Peyer's patch (tissue), 4 donors: ENCODE results near the gene LAPTM5. TPM values are rescaled to one million over a fixed set of nuclear protein-coding genes. Genes with fewer than 3 reads are reported as not detected.
A peak's percentile ranks its signal among the peaks of the same experiment; 100 is the strongest.

Experiments used
- DNase-seq, 3 donors: peaks; one replicate each; pipeline ENCODE4 v3.0.0-alpha.2; 2017 to 2019
- H3K27ac ChIP-seq, 4 donors: fragments of 200-600 bp; sonication (generic); one replicate each; pipeline ENCODE4 v1.5.1; 2016 to 2019
- H3K27me3 ChIP-seq, 2 donors: fragments of 200-600 bp; sonication (generic); one replicate each; pipeline ENCODE4 v1.5.1; 2019
- H3K36me3 ChIP-seq, 3 donors: fragments of 200-600 bp; sonication (generic); one replicate each; pipeline ENCODE4 v1.5.1; 2016 to 2019
- H3K4me1 ChIP-seq, 4 donors: fragments of 200-600 bp; sonication (generic); one replicate each; pipeline ENCODE4 v1.5.1; 2016 to 2019
- H3K4me3 ChIP-seq, 4 donors: fragments of 200-600 bp; sonication (generic); 1 replicate in 3 of 4; 2 replicates in 1 of 4; pipeline ENCODE4 v1.5.1; 2016 to 2019; ENCODE audit warnings: mild to moderate bottlenecking in 1 of 4
- H3K9me3 ChIP-seq, 4 donors: fragments of 200-600 bp; sonication (generic); one replicate each; pipeline ENCODE4 v1.5.1; 2016 to 2019; ENCODE audit warnings: mild to moderate bottlenecking in 1 of 4
- CTCF ChIP-seq, 6 experiments: fragments of 450-650 bp in 4 of 6; fragments of 200-600 bp in 2 of 6; sonication (generic) in 1 of 6; IDR thresholded peaks; one replicate each; pipeline ENCODE4 v1.5.1; 2017 to 2019; ENCODE audit warnings: antibody characterized with exemption in 6 of 6, mild to moderate bottlenecking in 3 of 6, moderate library complexity in 1 of 6
- POLR2A ChIP-seq, 2 donors: fragments of 450-650 bp; IDR thresholded peaks; one replicate each; pipeline ENCODE4 v1.5.1; 2017; ENCODE audit warnings: antibody characterized with exemption in 2 of 2, mild to moderate bottlenecking in 2 of 2, moderate library complexity in 2 of 2
- total RNA-seq, 4 donors: library from RNA; depleted of rRNA; stranded (reverse); fragments of >200 nt; gene quantifications; one replicate each; pipeline ENCODE4 v1.1.0, GENCODE V29; 2016

The LAPTM5 gene
- total RNA-seq, 4 donors from 2014 or later, result 10.3 to 77.6 (median 18.3) TPM

- no peak for DNase-seq
- peaks cover 0 to 10% (median 4%) of the 10 kb centered on the region in 4 donors for H3K4me1 ChIP-seq
- no peaks in the 10 kb centered on the region for H3K27me3 ChIP-seq
- H3K27ac ChIP-seq, result no peak overlapping the region
- H3K9me3 ChIP-seq, result no peaks in the 10 kb centered on the region
- H3K4me3 ChIP-seq, result no peak overlapping the region
- peaks cover 0 to 3% (median 0%) of the 10 kb centered on the region in 3 donors for H3K36me3 ChIP-seq
- TF ChIP-seq POLR2A (IDR thresholded peaks at IDR 0.05) (no peak), CTCF (IDR thresholded peaks at IDR 0.05) (no peak)
Measured at GRCh38 chr1:30720271-30721223, 37.0 kb downstream of the LAPTM5 start.

- no peak for DNase-seq
- Histone ChIP-seq H3K36me3 (peaks cover 0 to 3% (median 0%) of the 10 kb centered on the region in 3 donors), H3K27ac (peak overlapping the region; percentile 97 to 100 (median 99)), H3K9me3 (no peaks in the 10 kb centered on the region), H3K4me1 (peaks cover 0 to 10% (median 4%) of the 10 kb centered on the region in 4 donors), H3K4me3 (peak overlapping the region; percentile 57 to 80 (median 64)), H3K27me3 (no peaks in the 10 kb centered on the region)
- TF ChIP-seq CTCF (IDR thresholded peaks at IDR 0.05) (peak in 1 of 6 experiments; percentile 4), POLR2A (IDR thresholded peaks at IDR 0.05) (no peak)
Measured at GRCh38 chr1:30719406-30720270, 37.9 kb downstream of the LAPTM5 start.

GRCh38 chr1:30718636-30719405, 38.8 kb downstream of the LAPTM5 start:
- H3K27me3 ChIP-seq, result no peaks in the 10 kb centered on the region
- peak overlapping the region; percentile 57 to 80 (median 64) for H3K4me3 ChIP-seq
- H3K27ac ChIP-seq, result peak overlapping the region; percentile 97 to 100 (median 99)
- DNase-seq, result peak; percentile 88 to 100 (median 91)
- H3K4me1 ChIP-seq, result peaks cover 0 to 10% (median 4%) of the 10 kb centered on the region in 4 donors
- TF ChIP-seq CTCF (IDR thresholded peaks at IDR 0.05), result peak; percentile 97 to 99 (median 99)
- TF ChIP-seq POLR2A (IDR thresholded peaks at IDR 0.05), result peak; percentile 81 to 95
- peaks cover 0 to 3% (median 0%) of the 10 kb centered on the region in 3 donors for H3K36me3 ChIP-seq
- no peaks in the 10 kb centered on the region for H3K9me3 ChIP-seq

- H3K4me3 ChIP-seq, result peak overlapping the region; percentile 20 to 64 (median 48)
- H3K27me3 ChIP-seq, result no peaks in the 10 kb centered on the region
- H3K27ac ChIP-seq, result peak overlapping the region; percentile 97 to 100 (median 99)
- TF ChIP-seq CTCF (IDR thresholded peaks at IDR 0.05) (no peak), POLR2A (IDR thresholded peaks at IDR 0.05) (no peak)
- DNase-seq, result peak; percentile 98 to 100 (median 100)
- peaks cover 0 to 10% (median 4%) of the 10 kb centered on the region in 4 donors for H3K4me1 ChIP-seq
- no peaks in the 10 kb centered on the region for H3K9me3 ChIP-seq
- peaks cover 0 to under 1% (median 0%) of the 10 kb centered on the region in 3 donors for H3K36me3 ChIP-seq
Measured at GRCh38 chr1:30718091-30718635, 39.4 kb downstream of the LAPTM5 start.
